Measurements from ENCODE around the gene PXN.
"Not testable (repeated sequence)": the region's sequence is repeated elsewhere in the genome, so short reads cannot be mapped to it uniquely, and the experiment has no call there.

Gene PXN

DNA sequence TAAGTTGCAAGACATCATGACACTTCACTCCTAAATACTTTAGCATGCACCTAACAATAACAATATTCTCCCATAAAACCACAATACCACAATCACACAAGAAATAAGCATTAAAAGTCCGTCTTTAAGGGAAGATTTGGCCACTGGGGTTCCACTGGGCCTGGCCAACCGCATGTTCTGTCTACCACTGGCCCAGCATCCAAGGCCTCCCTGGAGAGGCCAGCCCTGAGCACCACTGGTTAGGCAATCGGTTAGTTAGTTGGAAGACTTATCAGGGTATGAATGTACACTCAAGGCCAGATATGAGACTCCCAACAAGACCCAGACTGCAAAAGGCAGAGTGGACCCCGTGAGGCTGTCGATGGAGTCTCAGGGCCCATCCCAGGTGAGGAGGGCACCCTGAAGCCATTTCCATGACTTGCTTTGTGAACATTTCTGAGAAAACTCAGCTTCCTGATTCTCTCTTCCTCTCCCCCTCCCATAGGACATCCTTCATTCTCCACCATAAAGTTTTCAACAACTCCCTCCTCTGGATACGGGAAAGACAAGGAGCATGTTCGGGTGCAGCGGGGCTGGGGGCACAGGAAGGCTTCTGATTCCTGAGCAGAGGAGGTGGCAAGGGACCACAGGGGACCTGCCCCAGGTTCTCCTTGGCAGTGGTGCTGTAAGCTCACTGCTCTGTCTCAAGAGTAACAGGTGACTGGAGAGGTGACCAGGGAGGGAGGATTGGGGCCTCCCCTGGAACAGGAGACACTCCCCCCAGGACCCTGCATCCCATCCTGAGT, 5.9 kb downstream of the PXN start:
- ATAC-seq: no peak
- TF ChIP-seq RARB (CRISPR knock-in tag; IDR thresholded peaks at IDR 0.05) (no peak), ZNF565 (CRISPR knock-in tag; conservative IDR thresholded peaks at IDR 0.05; ENCODE audit: low read depth) (no peak), OSR1 (CRISPR knock-in tag; IDR thresholded peaks at IDR 0.05) (no peak), TCF4 (CRISPR knock-in tag; IDR thresholded peaks at IDR 0.05; ENCODE audit: borderline replicate concordance) (no peak), CSDC2 (CRISPR knock-in tag; IDR thresholded peaks at IDR 0.05) (no peak)

DNA sequence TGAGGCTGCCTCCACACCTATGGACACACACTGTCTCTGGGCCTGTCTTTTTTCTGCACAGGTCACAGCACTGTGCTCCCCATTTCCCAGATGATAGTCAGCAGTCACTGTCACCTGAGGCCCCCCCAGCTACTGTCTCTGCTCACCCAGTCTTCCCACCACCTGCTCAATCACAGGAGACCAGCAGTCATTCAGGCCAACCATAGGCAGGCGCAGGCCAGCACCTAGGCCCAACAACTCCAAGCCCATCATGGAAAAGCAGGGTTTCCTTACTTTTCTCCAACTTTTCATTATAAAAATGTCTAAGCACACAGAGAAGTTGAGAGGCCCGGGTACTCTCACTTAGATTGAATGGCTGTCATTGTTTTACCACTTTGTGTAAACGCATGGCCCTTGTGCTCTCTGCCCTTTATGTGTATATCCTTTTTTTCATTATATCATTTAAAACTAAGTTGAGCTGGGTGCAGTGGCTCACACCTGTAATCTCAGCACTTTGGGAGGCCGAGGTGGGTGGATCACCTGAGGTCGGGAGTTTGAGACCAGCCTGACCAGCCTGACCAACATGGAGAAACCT, 7.1 kb downstream of the PXN start:
- TF ChIP-seq ZNF70 (CRISPR knock-in tag; IDR thresholded peaks at IDR 0.05): no peak
- TF ChIP-seq, protein P1, sequence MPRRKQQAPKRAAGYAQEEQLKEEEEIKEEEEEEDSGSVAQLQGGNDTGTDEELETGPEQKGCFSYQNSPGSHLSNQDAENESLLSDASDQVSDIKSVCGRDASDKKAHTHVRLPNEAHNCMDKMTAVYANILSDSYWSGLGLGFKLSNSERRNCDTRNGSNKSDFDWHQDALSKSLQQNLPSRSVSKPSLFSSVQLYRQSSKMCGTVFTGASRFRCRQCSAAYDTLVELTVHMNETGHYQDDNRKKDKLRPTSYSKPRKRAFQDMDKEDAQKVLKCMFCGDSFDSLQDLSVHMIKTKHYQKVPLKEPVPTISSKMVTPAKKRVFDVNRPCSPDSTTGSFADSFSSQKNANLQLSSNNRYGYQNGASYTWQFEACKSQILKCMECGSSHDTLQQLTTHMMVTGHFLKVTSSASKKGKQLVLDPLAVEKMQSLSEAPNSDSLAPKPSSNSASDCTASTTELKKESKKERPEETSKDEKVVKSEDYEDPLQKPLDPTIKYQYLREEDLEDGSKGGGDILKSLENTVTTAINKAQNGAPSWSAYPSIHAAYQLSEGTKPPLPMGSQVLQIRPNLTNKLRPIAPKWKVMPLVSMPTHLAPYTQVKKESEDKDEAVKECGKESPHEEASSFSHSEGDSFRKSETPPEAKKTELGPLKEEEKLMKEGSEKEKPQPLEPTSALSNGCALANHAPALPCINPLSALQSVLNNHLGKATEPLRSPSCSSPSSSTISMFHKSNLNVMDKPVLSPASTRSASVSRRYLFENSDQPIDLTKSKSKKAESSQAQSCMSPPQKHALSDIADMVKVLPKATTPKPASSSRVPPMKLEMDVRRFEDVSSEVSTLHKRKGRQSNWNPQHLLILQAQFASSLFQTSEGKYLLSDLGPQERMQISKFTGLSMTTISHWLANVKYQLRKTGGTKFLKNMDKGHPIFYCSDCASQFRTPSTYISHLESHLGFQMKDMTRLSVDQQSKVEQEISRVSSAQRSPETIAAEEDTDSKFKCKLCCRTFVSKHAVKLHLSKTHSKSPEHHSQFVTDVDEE (CRISPR knock-in tag; IDR thresholded peaks at IDR 0.05): no peak
- TF ChIP-seq, protein P2, sequence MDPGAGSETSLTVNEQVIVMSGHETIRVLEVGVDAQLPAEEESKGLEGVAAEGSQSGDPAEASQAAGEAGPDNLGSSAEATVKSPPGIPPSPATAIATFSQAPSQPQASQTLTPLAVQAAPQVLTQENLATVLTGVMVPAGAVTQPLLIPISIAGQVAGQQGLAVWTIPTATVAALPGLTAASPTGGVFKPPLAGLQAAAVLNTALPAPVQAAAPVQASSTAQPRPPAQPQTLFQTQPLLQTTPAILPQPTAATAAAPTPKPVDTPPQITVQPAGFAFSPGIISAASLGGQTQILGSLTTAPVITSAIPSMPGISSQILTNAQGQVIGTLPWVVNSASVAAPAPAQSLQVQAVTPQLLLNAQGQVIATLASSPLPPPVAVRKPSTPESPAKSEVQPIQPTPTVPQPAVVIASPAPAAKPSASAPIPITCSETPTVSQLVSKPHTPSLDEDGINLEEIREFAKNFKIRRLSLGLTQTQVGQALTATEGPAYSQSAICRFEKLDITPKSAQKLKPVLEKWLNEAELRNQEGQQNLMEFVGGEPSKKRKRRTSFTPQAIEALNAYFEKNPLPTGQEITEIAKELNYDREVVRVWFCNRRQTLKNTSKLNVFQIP (CRISPR knock-in tag; IDR thresholded peaks at IDR 0.05; ENCODE audit: borderline replicate concordance, low read depth): no peak
- ATAC-seq: no peak

DNA sequence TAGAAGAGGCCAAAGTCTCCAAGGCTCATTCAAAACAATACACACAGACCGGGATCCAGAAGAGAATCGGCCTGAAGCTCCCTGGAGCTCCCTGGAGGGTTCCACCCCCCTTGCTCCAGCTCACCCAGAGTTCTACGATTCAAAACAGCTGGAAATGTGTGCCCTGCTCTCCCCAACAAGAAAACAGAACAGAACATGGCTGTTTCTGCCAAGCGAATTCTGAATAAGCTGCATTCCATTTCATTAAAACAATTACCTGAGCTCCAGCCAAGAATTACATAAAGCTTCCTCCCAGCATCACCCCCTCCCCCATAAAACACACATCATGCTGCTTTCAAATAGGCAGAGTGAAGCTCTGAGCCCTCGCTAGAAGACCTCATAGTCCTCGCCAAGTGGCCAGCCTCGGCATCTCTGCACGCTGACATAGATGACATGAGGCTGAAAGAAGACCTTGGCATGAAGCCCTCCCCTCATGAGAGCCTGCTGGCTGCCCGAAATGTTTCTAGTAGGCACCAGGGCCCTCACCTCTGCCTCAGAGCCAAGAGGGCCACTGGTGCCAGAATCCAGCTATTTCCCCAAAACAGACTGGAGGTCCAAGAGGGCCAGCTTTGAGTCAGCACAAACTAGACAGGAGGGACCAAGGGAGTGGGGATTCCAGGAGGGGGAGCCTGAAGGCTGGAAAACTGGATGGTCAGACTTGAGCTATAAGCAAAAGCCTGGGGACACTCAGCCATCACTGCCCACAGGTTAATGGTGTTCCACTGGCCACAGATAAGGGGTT, 8.3 kb downstream of the PXN start:
- TF ChIP-seq TCF4 (CRISPR knock-in tag; IDR thresholded peaks at IDR 0.05; ENCODE audit: borderline replicate concordance) (peak; percentile 36; the same call in 1 of the 2 replicates), PPARA (CRISPR knock-in tag; IDR thresholded peaks at IDR 0.05; ENCODE audit: borderline replicate concordance) (no peak), SNAI2 (CRISPR knock-in tag; IDR thresholded peaks at IDR 0.05) (no peak), ISL1 (CRISPR knock-in tag; IDR thresholded peaks at IDR 0.05) (0 out of 2 replicates have a peak, but pooled peaks have one; percentile 56), ZC3H10 (CRISPR knock-in tag; IDR thresholded peaks at IDR 0.05) (no peak), ESRRG (CRISPR knock-in tag; IDR thresholded peaks at IDR 0.05) (no peak), ZFP3 (CRISPR knock-in tag; IDR thresholded peaks at IDR 0.05) (peak; percentile 29; the same call in 1 of the 2 replicates), CSDC2 (CRISPR knock-in tag; IDR thresholded peaks at IDR 0.05) (no peak), TOX (CRISPR knock-in tag; IDR thresholded peaks at IDR 0.05; ENCODE audit: borderline replicate concordance) (no peak)
- TF ChIP-seq, protein P1 (CRISPR knock-in tag; IDR thresholded peaks at IDR 0.05): peak; percentile 69; the same call in 1 of the 2 replicates

DNA sequence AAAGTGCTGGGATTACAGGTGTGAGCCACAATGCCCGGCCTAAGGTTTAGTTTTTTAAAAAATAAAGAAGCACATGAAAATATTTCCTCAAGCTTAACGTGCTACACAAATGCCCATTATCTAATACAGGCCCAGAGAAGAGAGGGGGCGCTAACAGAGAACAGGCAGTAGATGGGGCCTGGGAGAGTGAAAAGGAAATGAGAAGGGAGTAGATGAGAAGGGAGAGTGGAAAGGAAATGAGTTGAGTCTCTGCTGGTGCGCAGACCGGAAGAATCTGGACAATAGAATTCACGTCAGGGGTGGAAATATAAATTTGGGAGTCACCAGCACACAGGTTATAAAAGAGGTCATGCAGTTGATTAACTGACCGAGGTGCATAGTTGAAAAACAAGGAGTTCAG, 10.7 kb downstream of the PXN start:
- no peak for TF ChIP-seq RARB (CRISPR knock-in tag; IDR thresholded peaks at IDR 0.05)
- TF ChIP-seq, protein P3, sequence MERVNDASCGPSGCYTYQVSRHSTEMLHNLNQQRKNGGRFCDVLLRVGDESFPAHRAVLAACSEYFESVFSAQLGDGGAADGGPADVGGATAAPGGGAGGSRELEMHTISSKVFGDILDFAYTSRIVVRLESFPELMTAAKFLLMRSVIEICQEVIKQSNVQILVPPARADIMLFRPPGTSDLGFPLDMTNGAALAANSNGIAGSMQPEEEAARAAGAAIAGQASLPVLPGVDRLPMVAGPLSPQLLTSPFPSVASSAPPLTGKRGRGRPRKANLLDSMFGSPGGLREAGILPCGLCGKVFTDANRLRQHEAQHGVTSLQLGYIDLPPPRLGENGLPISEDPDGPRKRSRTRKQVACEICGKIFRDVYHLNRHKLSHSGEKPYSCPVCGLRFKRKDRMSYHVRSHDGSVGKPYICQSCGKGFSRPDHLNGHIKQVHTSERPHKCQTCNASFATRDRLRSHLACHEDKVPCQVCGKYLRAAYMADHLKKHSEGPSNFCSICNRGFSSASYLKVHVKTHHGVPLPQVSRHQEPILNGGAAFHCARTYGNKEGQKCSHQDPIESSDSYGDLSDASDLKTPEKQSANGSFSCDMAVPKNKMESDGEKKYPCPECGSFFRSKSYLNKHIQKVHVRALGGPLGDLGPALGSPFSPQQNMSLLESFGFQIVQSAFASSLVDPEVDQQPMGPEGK (CRISPR knock-in tag; IDR thresholded peaks at IDR 0.05; ENCODE audit: borderline replicate concordance): no peak
- TF ChIP-seq SNAI2 (CRISPR knock-in tag; IDR thresholded peaks at IDR 0.05): no peak
- TF ChIP-seq ISL1 (CRISPR knock-in tag; IDR thresholded peaks at IDR 0.05): no peak
- no peak for TF ChIP-seq ZNF70 (CRISPR knock-in tag; IDR thresholded peaks at IDR 0.05)
- TF ChIP-seq, protein P4, sequence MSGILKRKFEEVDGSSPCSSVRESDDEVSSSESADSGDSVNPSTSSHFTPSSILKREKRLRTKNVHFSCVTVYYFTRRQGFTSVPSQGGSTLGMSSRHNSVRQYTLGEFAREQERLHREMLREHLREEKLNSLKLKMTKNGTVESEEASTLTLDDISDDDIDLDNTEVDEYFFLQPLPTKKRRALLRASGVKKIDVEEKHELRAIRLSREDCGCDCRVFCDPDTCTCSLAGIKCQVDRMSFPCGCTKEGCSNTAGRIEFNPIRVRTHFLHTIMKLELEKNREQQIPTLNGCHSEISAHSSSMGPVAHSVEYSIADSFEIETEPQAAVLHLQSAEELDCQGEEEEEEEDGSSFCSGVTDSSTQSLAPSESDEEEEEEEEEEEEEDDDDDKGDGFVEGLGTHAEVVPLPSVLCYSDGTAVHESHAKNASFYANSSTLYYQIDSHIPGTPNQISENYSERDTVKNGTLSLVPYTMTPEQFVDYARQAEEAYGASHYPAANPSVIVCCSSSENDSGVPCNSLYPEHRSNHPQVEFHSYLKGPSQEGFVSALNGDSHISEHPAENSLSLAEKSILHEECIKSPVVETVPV (CRISPR knock-in tag; IDR thresholded peaks at IDR 0.05): no peak
- no peak for TF ChIP-seq PPARA (CRISPR knock-in tag; IDR thresholded peaks at IDR 0.05; ENCODE audit: borderline replicate concordance)
- ATAC-seq: no peak

More for the DNA sequence above, 8.3 kb downstream of the PXN start:
- peak; percentile 95 for ATAC-seq

DNA sequence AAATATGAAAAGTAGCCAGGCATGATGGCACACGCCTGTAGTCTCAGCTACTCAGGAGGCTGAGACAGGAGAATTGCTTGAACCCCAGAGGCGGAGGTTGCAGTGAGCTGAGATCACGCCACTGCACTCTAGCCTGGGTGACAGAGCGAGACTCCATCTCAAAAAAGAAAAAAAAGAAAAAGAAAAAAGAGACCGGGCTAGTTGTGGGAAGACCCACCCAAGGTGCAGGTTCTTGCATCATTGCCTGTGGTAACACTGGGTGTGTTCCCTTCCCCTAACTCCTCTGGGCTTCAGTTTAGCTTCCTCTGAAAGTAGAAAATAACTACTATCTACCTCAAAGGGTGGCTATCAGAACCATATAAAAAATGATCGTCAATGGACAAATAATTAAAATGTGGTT, 12.2 kb downstream of the PXN start:
- not testable (repeated sequence) for ATAC-seq

Measured in SK-N-SH treated with all-trans-retinoic acid at 6 μM for 48 hours (cell line).